ENCODE measurements around the gene HOXC5.

DNA sequence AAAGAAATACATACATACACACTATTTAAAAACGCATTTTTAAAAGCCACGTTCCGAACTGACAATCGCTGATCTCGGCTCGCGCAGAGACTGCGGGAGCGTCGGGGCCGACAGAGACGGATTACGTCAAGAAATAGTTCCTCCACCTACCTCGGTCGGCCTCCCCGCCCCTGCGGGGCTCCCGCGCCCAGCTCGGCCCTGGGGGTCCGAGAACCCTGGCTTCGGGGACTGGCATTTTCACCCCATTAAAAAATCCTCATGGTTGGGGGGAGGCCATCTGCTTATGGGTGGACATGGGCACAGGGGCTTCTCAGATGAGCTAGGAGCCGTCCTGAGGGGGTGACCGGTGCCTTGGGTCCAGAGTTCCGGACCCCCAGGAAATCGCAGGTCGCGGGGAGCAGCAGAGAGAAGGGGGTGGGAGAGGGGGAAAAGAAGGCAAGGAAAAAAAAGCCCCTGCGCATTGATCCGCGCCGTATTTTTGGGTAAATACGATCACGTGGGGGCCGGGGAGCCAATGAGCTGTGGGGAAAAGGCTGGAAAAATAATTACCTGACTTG lies 33.2 kb upstream of the HOXC5 start:
- TF ChIP-seq, protein P1, sequence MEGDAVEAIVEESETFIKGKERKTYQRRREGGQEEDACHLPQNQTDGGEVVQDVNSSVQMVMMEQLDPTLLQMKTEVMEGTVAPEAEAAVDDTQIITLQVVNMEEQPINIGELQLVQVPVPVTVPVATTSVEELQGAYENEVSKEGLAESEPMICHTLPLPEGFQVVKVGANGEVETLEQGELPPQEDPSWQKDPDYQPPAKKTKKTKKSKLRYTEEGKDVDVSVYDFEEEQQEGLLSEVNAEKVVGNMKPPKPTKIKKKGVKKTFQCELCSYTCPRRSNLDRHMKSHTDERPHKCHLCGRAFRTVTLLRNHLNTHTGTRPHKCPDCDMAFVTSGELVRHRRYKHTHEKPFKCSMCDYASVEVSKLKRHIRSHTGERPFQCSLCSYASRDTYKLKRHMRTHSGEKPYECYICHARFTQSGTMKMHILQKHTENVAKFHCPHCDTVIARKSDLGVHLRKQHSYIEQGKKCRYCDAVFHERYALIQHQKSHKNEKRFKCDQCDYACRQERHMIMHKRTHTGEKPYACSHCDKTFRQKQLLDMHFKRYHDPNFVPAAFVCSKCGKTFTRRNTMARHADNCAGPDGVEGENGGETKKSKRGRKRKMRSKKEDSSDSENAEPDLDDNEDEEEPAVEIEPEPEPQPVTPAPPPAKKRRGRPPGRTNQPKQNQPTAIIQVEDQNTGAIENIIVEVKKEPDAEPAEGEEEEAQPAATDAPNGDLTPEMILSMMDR (conservative IDR thresholded peaks at IDR 0.05; ENCODE audit: low read length), result no peak
- TF ChIP-seq EZH2phosphoT487 (IDR thresholded peaks at IDR 0.05; ENCODE audit: borderline replicate concordance, low read depth, low read length), result 0 out of 2 replicates have a peak, but pooled peaks have one; percentile 34

All from OCI-LY7 (cell line).